Measurements from ENCODE around the gene MSS51.

DNA sequence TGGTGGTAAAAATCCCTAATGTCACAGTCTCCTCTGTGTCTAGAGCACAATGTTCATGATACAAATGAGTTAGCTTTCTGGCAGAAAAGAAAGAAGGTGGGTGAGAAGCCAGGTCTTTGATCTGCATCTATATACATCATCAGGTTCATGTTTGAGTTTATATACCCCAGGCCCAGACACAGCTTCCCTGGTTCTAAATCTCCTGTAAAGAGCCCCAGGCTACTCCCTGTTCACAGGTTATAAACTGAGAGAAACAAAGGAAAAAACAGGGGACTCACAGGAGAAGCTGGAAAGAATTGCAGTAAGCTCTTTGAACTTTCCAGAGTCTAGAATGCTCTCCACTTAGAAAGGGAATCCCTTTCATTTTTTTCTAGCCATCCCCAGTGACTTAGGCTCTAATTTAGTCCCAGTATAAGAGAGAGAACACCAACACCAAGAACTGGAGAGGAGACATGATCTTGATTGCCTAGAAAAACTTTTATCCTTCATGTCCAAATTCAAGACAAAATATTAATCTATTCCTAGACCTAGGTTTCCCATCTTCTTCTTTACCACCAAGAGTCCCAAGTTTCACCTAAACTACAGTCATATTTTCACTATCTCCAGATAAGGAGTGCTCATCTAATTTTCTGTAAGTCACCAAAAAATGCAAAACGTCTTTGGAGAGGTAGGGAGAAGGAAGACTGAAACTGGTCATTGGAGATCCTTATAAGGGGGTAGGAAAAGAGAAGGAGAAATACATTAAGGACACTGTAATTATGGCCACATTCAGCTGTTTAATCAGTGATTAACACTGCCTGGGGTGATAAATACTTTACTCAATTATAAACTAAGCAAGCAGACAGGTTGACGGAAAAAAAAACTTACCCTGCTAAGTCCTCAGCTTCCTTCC lies 469 bp downstream of the MSS51 start:
- no peak for TF ChIP-seq POLR2A (IDR thresholded peaks at IDR 0.05; ENCODE audit: borderline replicate concordance, extremely low read depth, insufficient read depth, insufficient read length)
- no peak for TF ChIP-seq FOSL1 (IDR thresholded peaks at IDR 0.05; ENCODE audit: low read depth)
- TF ChIP-seq CTCF (IDR thresholded peaks at IDR 0.05 in 2 of 3, conservative IDR thresholded peaks at IDR 0.05 in 1 of 3; ENCODE audit: borderline replicate concordance in 1 of 3, insufficient read depth in 1 of 3, low read depth in 2 of 3, low read length in 2 of 3), result no peak
- TF ChIP-seq, protein P1, sequence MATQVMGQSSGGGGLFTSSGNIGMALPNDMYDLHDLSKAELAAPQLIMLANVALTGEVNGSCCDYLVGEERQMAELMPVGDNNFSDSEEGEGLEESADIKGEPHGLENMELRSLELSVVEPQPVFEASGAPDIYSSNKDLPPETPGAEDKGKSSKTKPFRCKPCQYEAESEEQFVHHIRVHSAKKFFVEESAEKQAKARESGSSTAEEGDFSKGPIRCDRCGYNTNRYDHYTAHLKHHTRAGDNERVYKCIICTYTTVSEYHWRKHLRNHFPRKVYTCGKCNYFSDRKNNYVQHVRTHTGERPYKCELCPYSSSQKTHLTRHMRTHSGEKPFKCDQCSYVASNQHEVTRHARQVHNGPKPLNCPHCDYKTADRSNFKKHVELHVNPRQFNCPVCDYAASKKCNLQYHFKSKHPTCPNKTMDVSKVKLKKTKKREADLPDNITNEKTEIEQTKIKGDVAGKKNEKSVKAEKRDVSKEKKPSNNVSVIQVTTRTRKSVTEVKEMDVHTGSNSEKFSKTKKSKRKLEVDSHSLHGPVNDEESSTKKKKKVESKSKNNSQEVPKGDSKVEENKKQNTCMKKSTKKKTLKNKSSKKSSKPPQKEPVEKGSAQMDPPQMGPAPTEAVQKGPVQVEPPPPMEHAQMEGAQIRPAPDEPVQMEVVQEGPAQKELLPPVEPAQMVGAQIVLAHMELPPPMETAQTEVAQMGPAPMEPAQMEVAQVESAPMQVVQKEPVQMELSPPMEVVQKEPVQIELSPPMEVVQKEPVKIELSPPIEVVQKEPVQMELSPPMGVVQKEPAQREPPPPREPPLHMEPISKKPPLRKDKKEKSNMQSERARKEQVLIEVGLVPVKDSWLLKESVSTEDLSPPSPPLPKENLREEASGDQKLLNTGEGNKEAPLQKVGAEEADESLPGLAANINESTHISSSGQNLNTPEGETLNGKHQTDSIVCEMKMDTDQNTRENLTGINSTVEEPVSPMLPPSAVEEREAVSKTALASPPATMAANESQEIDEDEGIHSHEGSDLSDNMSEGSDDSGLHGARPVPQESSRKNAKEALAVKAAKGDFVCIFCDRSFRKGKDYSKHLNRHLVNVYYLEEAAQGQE (IDR thresholded peaks at IDR 0.05; ENCODE audit: low read depth), result no peak
- TF ChIP-seq SIN3A (IDR thresholded peaks at IDR 0.05; ENCODE audit: low read depth), result no peak
- no peak for TF ChIP-seq YY1 (IDR thresholded peaks at IDR 0.05; ENCODE audit: extremely low read depth, insufficient replicate concordance, low read depth, low read length)
- TF ChIP-seq POLR2AphosphoS5 (IDR thresholded peaks at IDR 0.05; ENCODE audit: low read depth, low read length), result no peak
- TF ChIP-seq ZNF274 (IDR thresholded peaks at IDR 0.05; ENCODE audit: low read depth, low read length), result no peak
- TF ChIP-seq ATF3 (IDR thresholded peaks at IDR 0.05), result no peak
- no peak for TF ChIP-seq RAD21 (IDR thresholded peaks at IDR 0.05; ENCODE audit: low read depth)
- TF ChIP-seq ELF1 (IDR thresholded peaks at IDR 0.05; ENCODE audit: borderline replicate concordance, low read depth), result no peak
- no peak for TF ChIP-seq JUND (IDR thresholded peaks at IDR 0.05)
- TF ChIP-seq SP1 (IDR thresholded peaks at IDR 0.05; ENCODE audit: low read depth), result no peak
